Right lobe of liver (tissue), 6 donors: ENCODE results near the gene DLG5. TPM values are rescaled to one million over a fixed set of nuclear protein-coding genes. Genes with fewer than 3 reads are reported as not detected.
A peak's percentile ranks its signal among the peaks of the same experiment; 100 is the strongest.

Experiments
- ATAC-seq, 4 donors: fragments of 200-7000 bp; cut with Tn5 transposase; one replicate each; pipeline ENCODE4 v1.9.1; 2020; ENCODE audit warnings: mild to moderate bottlenecking in 4 of 4, moderate library complexity in 4 of 4
- DNase-seq, 3 donors: peaks; one replicate each; pipeline ENCODE4 v3.0.0-alpha.2; 2020
- H3K27ac ChIP-seq, 3 donors: fragments of 200-600 bp; one replicate each; pipeline ENCODE4 v1.8.0; 2022
- H3K27me3 ChIP-seq, 2 donors: fragments of 200-600 bp; one replicate each; pipeline ENCODE4 v1.8.0; 2022
- H3K36me3 ChIP-seq, 4 donors: fragments of 200-600 bp; sonication (generic) in 1 of 4; one replicate each; pipeline versions ENCODE4 v1.5.1 to v1.8.0; 2017 to 2022; ENCODE audit warnings: control low read depth in 1 of 4
- H3K4me1 ChIP-seq, 4 donors: fragments of 200-600 bp; sonication (generic) in 1 of 4; one replicate each; pipeline versions ENCODE4 v1.5.1 to v1.8.0; 2017 to 2022; ENCODE audit warnings: control low read depth in 1 of 4
- H3K4me3 ChIP-seq, 3 donors: fragments of 200-600 bp; one replicate each; pipeline ENCODE4 v1.8.0; 2022
- H3K9me3 ChIP-seq, 4 donors: fragments of 200-600 bp; sonication (generic) in 1 of 4; one replicate each; pipeline versions ENCODE4 v1.5.1 to v1.8.0; 2017 to 2022; ENCODE audit warnings: control low read depth in 1 of 4
- POLR2A ChIP-seq: fragments of 450-650 bp; IDR thresholded peaks from one replicate; pipeline ENCODE4 v1.6.1; 2017; ENCODE audit warnings: antibody characterized with exemption, mild to moderate bottlenecking
- WGBS: methylation state at CpG from one replicate; pipeline ENCODE4 v1.1.6; 2018; ENCODE audit warnings: low coverage, low lambda C conversion rate; ENCODE audit not compliant: insufficient coverage; ENCODE audit errors: missing lambda C conversion rate; 5-methylcytosine and 5-hydroxymethylcytosine counted together
- intact Hi-C, 2 donors: fragments of 100-400 bp; cut with DNase I; formaldehyde crosslinking; loops; one replicate each; pipeline versions ENCODE4 v1.11.2 to v1.14.1; 2022
- total RNA-seq, 6 experiments: library from RNA; depleted of rRNA in 2 of 6; stranded (reverse); fragments of >200 nt in 2 of 6; fragmentation: NEBNext Ultra II Directional in 3 of 6; extraction: Animal tissue kit (Norgen Biotek cat#: 25700) in 3 of 6; gene quantifications; one replicate each; pipeline versions ENCODE4 v1.1.0 to v1.2.4, GENCODE V29; 2016 to 2023
- TF ChIP-seq, protein P1 (sequence below), 4 donors: fragments of 200-600 bp in 3 of 4; fragments of 450-650 bp in 1 of 4; IDR thresholded peaks; one replicate each; pipeline versions ENCODE4 v1.5.1 to v1.8.0; 2016 to 2022; ENCODE audit warnings: antibody characterized with exemption in 4 of 4, mild to moderate bottlenecking in 2 of 4
- donor health status: DM: no; HTN: yes; CAD: no.
- donor health status: DM: no; HTN: no; CAD: no.
- donor health status: DM: no; HTN: no; CAD: no.
- donor health status: DM: no; HTN: yes; CAD: no.
- donor health status: DM: no; HTN: yes; CAD: no.

Gene DLG5
- total RNA-seq, 6 experiments from 2014 or later = 5.6 to 8.8 (median 7.6) TPM

DNA sequence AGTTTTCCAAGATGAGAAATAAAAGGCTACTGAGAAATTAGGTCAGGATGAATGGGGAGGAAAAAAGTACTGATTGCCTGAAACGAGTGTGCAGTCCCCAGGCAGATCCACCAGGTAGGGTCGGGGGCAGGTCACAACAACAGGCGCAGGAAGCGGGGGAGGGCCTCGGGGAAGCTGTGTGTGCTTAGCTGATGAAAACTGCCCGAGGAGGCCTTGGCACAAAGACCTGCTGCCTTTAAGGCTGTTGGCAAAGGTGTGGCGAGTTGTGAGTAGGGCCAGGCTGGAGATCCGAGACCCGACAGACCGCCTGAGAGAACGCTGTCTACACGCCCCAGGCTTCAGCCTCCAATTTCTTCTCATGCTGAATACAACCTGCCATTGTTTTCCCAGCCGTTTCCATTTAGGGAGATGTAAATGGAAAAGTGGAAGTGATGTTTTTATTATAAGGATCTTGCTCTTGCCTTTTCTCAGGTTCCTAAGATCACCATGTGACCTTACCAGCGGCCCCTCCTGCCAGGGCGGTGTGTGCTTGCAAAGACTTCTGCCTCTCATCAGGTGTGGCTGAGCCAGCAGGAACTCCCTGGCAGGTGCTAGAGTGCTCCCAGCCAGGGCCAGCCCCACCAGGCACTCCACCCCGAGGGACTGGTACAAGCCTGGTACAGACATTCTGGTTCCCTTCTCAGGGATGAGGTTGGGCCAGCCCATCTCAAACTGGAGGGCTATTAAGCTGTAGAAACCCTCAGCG is 60.8 kb downstream of the DLG5 start:
- Histone ChIP-seq H3K27ac (no peak overlapping the region), H3K27me3 (no peaks in the 10 kb centered on the region), H3K36me3 (no peaks in the 10 kb centered on the region), H3K9me3 (no peaks in the 10 kb centered on the region), H3K4me3 (no peak overlapping the region), H3K4me1 (no peaks in the 10 kb centered on the region)
- no peak for DNase-seq
- 70% methylated on average over 11 of the region's 17 CpGs for WGBS
- TF ChIP-seq, protein P1, sequence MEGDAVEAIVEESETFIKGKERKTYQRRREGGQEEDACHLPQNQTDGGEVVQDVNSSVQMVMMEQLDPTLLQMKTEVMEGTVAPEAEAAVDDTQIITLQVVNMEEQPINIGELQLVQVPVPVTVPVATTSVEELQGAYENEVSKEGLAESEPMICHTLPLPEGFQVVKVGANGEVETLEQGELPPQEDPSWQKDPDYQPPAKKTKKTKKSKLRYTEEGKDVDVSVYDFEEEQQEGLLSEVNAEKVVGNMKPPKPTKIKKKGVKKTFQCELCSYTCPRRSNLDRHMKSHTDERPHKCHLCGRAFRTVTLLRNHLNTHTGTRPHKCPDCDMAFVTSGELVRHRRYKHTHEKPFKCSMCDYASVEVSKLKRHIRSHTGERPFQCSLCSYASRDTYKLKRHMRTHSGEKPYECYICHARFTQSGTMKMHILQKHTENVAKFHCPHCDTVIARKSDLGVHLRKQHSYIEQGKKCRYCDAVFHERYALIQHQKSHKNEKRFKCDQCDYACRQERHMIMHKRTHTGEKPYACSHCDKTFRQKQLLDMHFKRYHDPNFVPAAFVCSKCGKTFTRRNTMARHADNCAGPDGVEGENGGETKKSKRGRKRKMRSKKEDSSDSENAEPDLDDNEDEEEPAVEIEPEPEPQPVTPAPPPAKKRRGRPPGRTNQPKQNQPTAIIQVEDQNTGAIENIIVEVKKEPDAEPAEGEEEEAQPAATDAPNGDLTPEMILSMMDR (IDR thresholded peaks at IDR 0.05) = no peak
- TF ChIP-seq POLR2A = no peak
- ATAC-seq = peak in 2 of 4 donors; percentile 31 to 60
- intact Hi-C loops = no loop called here

DNA sequence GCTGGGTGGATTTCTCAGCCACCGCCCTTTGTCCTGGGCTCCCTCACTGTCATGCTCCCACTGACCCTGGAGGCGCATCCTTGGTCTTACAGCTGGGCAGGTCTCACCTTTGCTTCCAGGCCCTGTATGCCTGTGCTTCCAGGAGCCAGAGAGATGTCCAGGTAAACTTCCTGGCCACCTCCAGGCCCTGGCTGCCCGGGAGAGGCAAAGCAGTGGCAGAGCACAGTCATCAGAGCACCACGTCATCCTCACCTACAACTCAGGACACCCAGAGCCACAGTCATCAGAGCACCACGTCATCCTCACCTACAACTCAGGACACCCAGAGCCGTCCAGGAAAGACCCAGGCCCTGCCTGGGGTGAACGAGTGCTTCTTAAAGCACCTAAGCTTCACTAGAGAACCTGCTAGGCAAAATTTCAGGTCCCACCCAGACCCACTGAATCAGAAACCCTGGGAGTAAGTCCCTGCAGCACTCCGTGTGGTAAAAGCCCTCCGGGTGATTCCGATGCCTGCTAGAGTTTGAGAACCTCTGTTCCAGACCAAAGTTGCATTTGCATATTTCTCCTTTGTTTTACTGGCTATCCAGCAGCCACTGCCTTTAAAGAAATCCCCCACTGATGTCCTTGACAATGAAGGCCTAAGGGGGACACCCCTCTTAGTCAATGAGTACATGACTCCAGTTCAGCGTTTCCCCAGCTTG is 62.3 kb downstream of the DLG5 start:
- WGBS = 96% methylated on average over 4 of the region's 11 CpGs
- H3K36me3 ChIP-seq = no peaks in the 10 kb centered on the region
- TF ChIP-seq, protein P1 (IDR thresholded peaks at IDR 0.05) = no peak
- TF ChIP-seq POLR2A = no peak
- intact Hi-C loops = no loop called here
- H3K4me1 ChIP-seq = peaks cover 0 to 7% (median 0%) of the 10 kb centered on the region in 4 donors
- no peak overlapping the region for H3K27ac ChIP-seq
- no peak overlapping the region for H3K4me3 ChIP-seq
- DNase-seq (no peak), ATAC-seq (peak in 1 of 4 donors; percentile 9)
- no peaks in the 10 kb centered on the region for H3K27me3 ChIP-seq
- H3K9me3 ChIP-seq = no peaks in the 10 kb centered on the region

DNA sequence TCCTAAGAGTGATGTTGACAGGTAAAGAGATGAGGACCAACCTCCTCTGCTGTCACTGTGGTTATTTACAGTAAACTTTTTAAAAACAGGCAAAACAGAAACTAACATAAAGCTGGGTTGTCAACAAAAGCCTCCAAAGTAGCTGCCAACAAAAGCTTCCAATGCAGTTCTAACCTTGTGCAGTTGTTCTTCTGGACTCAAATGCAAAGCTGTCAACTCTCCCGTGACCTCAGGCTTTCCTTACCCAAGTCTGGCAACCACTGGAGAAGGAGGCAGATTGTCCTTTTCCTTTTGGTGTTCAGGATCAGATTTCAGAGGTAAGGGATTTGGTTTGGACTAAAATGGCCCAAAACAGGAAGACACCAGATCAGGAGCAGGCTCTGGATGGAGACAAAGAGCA is 63.1 kb downstream of the DLG5 start:
- no peak for TF ChIP-seq POLR2A
- Histone ChIP-seq H3K36me3 (no peaks in the 10 kb centered on the region), H3K27me3 (no peaks in the 10 kb centered on the region), H3K4me1 (peaks cover 0 to 7% (median 0%) of the 10 kb centered on the region in 4 donors), H3K9me3 (no peaks in the 10 kb centered on the region), H3K27ac (no peak overlapping the region), H3K4me3 (no peak overlapping the region)
- intact Hi-C loops = no loop called here
- ATAC-seq = no peak
- no peak for DNase-seq
- 100% methylated on average over 1 of the region's 1 CpG for WGBS

DNA sequence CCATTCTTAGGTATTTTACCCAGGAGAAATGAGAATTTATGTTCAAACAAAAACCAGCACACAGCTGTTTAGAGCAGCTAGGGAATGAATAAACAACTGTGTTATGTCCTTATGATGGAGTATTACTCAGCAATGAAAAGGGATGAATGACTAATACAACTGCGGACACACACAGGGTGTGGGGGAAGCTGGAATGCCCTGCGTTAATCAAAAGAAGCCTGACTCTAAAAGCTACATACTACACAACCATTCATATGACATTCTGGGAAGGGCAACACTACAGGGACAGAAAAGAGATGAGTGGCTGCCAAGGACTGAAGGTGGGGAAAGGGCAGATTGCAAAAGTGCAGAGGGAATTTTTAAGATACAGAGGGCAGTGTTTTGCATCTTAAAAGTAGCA is 64.0 kb downstream of the DLG5 start:
- no peaks in the 10 kb centered on the region for H3K9me3 ChIP-seq
- ATAC-seq (no peak), DNase-seq (no peak)
- no peaks in the 10 kb centered on the region for H3K36me3 ChIP-seq
- intact Hi-C loops = no loop called here
- 100% methylated on average over 2 of the region's 2 CpGs for WGBS
- H3K27me3 ChIP-seq = no peaks in the 10 kb centered on the region
- peaks cover 0 to 7% (median 0%) of the 10 kb centered on the region in 4 donors for H3K4me1 ChIP-seq
- H3K27ac ChIP-seq = no peak overlapping the region
- no peak for TF ChIP-seq POLR2A
- TF ChIP-seq, protein P1 (IDR thresholded peaks at IDR 0.05) = no peak
- no peak overlapping the region for H3K4me3 ChIP-seq

DNA sequence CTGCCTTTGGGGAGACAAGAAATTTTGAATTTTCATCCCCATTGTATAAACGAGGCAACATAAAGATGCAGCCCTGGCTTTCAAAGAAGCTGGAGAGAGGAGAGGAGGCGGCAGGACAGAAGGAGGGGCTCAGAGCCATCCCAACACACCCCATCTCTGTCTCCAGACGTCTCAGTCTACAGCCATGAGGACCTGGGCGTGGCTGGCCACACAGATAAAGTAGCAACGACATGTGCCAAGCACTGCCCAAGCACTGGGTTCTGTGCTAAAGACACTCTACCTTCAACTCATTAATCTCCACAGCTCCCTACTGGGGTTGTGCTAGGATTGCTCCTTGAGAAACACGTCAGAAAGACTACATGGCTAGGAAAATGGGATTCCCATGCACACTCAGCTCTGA is 65.2 kb downstream of the DLG5 start:
- H3K27me3 ChIP-seq = no peaks in the 10 kb centered on the region
- peaks cover 0 to 7% (median 0%) of the 10 kb centered on the region in 4 donors for H3K4me1 ChIP-seq
- TF ChIP-seq POLR2A = no peak
- TF ChIP-seq, protein P1 (IDR thresholded peaks at IDR 0.05) = no peak
- H3K9me3 ChIP-seq = no peaks in the 10 kb centered on the region
- no peak overlapping the region for H3K27ac ChIP-seq
- H3K36me3 ChIP-seq = no peaks in the 10 kb centered on the region
- DNase-seq = no peak
- no peak overlapping the region for H3K4me3 ChIP-seq
- intact Hi-C loops = no loop called here
- ATAC-seq = no peak
- WGBS = 86% methylated on average over 1 of the region's 6 CpGs
